ENCODE results near the gene DNAJC4.

- TF ChIP-seq CTCF (IDR thresholded peaks at IDR 0.05; ENCODE audit: insufficient read depth, low read length, poor library complexity, severe bottlenecking): no peak
- no peak for TF ChIP-seq EZH2phosphoT487 (conservative IDR thresholded peaks at IDR 0.05; ENCODE audit: low read length)
Measured at GRCh38 chr11:64201543-64201942, 28.8 kb upstream of the DNAJC4 start.

Data from SU-DHL-6 (cell line).